Stimulated activated CD8-positive, alpha-beta memory T cell treated with anti-CD3 and anti-CD28 coated beads, Interleukin-12 subunit alpha, Interleukin-12 subunit beta, amount 100 ng/mL, for 1 hour (primary cell): Measurements from ENCODE around the gene KRTAP12-1.
"Not testable (repeated sequence)": the region's sequence is repeated elsewhere in the genome, so short reads cannot be mapped to it uniquely, and the experiment has no call there.

Source experiments
- DNase-seq: peaks from one replicate; pipeline ENCODE4 v3.0.0-alpha.2; 2020; ENCODE audit warnings: low read depth

The KRTAP12-1 gene

DNA sequence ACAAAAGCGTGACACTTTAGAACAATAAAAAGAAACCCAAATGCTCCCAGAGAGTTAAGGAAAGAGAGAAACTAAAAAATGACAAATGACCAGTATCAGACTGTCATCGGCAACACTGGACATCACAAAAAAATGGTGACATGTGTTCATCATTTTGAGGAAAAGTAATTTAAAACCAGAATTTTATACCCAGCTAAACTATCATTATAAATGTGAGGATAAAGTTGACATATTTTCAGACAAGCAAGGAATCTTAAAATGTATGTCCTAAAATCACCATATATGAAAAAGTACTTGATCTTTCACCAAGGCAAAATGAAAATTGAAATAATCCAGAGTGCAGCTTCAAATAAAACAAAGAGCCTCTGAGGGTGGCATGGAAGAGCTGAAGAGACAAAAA is 37.1 kb downstream of the KRTAP12-1 start:
- no peak for DNase-seq

DNA sequence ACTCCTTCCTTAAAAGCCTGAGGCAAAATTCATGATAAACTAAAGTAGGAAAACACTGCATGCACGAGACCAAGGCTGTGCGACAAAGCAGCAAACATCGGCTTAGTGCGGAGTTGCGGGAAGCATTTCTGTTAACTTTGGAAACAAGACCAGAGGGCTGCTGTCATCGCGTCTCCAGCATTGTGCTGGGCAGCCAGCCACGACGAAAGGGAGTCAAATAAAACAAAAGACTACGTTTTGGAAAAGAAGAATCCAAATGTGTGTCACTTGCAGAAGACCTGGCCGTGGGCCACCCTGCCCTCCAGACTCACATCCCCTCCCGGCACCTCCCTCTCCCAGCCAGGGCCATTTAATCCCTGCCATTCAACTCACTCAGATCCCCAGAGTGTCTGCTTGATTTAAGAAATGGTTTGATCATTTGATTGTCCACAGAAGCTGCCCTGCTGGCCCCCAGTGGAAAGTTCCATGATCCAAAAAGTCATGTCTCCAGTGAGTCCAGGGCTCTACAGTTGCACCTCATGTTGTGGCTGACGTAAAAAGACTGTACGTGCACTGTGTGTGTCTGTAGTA is 38.1 kb downstream of the KRTAP12-1 start:
- no peak for DNase-seq

DNA sequence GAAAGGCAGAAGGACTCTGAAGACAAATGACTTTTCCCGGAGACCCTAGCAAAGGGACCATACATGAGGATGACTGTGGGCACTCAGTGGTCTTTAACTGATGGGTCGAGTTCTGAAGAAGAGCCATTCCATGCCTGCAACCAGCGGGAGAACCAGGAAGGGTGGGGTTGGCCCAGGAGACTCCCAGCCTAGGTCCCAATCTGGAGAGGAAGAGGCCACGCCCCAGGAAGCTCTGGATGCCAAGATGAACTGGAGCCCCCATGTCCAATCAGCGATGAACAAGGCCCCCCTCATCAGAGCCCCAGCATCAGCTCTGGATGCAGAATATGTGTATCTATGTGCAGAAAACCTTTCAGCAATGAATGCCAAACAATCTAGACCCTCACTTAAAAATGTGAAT is 41.2 kb downstream of the KRTAP12-1 start:
- DNase-seq: no peak

DNA sequence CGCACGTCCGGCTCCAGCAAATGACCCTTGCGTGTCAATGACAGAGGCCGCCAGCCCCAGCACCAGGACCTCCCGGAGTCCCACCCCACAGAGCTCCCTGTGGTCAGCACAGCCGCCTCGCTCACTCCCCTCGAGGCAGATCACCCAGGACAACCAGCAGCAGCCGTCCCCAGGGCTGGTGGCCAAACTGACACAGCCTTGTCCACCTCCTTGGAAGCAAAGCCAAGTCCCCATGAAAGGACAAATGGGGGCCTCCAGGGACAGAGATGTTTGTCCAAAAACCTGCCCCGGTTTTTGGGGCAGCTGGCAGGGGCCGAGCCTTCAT is 42.7 kb downstream of the KRTAP12-1 start:
- DNase-seq: no peak

DNA sequence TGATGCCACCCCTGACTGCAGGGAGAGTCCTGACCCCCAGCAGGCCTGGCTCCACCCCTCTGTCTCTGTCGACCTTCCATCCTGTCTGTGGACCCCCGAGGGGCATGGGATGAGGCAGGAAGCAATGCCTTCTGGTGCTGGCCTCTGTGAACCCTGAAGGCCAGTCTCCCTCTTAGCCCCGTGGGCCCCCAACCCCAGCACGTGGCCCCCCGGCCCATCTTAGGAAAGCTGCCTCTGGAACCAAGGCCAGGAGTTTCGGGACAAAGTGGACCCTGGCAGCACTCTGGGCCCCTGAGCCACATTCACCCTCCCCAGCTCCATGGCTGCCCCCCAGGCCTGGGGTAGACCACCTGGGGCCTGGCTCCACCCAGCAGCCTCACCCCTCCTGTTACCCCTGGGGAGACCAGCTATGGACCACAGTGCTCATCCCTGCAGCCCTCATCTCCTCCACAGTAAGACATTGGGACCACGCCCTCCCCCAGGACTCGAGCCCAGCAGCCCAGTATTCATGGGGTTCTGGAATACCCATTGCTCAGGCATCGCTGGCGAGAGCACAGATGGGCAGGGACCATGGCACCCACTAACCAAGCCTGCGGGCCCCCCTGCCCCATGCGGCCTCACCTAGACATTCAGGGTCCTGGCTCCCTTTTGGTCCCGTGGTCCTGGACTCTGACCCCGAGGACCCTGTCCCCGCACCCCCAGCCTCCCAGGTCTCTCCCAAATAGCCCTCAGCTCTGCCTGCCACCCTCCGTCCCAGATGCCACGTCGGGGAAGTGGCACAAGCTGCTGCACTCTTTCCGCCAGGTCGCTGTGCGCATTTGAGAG is 43.2 kb downstream of the KRTAP12-1 start:
- DNase-seq: not testable (repeated sequence)

DNA sequence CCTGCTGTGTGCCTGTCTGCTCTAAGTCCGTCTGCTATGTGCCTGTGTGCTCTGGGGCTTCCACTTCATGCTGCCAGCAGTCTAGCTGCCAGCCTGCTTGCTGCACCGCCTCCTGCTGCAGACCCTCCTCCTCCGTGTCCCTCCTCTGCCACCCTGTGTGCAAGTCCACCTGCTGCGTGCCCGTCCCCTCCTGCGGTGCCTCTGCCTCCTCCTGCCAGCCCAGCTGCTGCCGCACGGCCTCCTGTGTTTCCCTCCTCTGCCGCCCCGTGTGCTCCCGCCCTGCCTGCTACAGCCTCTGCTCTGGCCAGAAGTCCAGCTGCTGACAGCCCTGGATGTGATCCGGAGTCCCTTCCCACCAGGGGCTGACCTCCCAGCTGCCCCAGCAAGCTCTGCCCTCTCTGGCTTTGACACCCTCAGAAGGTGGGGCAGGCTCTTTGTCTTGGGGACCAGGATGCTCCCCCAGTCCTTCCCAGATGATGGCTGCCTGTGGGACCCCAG is 44.1 kb downstream of the KRTAP12-1 start:
- DNase-seq: not testable (repeated sequence)

DNA sequence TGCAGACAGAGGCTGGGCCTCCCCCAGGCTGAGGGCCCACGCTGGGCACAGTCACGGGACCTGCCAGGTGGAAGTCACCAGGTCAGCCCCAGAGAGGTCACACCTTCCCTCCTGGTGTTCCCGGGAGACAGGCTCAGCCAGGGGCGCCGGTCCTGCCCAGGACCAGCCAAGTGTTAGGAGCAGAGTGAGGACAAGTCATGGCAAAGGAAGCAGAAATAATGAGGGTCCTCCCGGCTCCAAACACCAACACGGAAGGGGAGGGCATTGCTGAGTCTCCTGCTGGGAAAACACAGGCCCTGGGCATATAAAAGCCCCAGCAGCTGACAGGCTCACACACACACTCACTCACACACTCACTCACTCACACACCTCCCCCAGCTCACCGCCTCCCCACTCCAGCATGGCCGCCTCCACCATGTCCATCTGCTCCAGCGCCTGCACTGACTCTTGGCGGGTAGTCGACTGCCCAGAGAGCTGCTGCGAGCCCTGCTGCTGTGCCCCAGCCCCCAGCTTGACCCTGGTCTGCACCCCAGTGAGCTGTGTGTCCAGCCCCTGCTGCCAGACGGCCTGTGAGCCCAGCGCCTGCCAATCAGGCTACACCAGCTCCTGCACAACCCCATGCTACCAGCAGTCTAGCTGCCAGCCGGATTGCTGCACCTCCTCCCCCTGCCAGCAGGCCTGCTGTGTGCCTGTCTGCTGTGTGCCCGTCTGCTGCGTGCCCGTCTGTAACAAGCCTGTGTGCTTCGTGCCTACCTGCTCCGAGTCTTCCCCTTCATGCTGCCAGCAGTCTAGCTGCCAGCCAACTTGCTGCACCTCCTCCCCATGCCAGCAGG is 44.7 kb downstream of the KRTAP12-1 start, which contains the start of gene KRTAP10-10:
TSS of gene KRTAP10-10 (plus strand) at position 339 of the 833 bp plus-strand sequence. CDS start at position 401, 62 bp downstream.
- no peak for DNase-seq

DNA sequence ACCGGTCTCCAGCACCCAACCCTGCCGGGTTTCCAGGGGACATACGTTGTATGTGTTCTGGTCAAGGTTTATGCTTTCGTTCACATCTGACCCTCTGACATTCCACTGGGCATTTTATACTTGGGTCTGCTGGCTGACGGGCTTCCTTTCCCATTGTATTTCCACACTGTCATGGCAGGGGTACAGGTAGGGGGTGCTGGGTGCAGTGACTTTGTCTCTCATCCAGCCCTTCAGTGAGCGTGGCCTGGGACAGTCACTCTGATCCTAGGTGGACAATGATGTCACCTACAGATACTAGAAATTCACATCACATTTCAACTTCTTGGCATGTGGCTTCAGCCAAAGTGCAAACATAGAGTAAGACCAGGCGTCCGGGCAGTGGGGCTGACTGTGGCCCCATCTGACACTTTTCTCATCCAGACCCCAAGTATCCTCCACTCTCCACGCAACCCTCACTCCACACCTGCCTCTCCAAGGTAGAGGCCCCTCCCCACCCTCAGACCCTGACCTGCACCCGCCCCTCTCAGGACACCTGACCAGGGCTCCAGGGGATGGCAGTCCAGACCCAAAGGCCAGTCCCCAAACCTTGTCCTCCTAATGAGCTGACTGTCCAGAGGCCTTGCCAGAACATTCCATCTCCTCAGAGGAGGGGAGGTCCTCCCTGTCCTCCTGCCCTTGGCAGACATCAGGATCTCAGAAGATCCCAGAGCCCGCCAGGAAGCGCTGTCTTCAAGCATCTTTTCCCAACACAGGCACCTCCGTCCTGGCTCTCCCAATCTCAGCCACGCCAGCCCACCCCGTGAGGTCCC is 45.5 kb downstream of the KRTAP12-1 start:
- DNase-seq: no peak

DNA sequence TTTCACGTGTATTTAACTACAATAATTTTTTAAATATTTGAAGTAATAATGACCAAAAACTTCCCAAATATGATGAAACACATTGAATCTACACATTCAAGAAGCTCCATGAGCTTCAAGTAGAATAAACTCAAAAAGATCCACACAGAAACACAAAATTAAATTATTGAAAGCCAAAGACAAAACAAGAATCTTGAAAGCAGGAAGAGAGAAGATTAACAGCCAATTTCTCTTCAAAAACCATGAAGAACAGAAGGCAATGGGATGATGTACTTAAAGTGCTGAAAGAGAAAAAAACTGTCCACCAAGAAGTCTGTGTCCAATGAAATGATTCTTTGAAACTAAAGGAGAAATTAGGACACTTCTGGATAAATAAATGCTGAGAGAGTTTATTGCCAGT is 49.9 kb downstream of the KRTAP12-1 start:
- DNase-seq: no peak
